Measurements from ENCODE around the gene HOXD4.
A peak's percentile ranks its signal among the peaks of the same experiment; 100 is the strongest.

Gene HOXD4

DNA sequence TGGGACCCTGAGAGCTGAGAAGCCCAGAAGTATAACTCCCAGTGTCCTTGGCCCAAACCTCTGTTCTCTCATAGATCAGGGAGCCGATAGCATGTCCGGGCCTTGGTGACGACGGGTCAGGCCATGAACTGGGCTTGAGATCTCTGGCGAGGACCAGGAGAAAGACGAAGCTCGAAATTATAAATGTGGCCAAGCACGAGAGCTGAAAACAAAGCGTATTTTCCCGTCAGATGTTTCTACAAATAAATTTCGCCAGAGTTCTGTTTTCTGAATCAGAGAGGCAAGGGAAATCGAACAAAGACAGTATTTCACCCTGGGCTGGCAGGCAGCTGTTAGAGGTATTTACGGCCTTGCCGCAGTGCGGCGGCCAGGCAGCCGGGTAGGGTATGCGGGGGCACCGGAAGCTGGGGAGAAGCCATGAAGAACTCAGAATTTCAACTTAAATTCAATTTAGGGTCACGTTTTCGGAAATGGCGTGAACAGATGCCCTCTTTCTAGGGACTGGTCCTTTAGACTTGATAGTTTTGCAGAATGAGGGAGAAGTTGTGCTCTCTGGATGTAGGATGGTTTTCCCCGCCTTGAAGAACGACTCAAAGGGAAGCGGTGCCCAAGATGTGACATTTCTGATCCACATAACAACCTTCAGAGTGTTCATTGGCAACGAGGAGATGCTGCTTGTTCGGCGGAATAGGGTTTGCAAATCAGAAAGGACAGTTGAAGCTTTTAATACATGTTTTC is 12.3 kb upstream of the HOXD4 start:
- peak overlapping the region; percentile 78 for H3K4me3 ChIP-seq (ENCODE audit: low read depth, low read length)
- DNase-seq (ENCODE audit: low read depth, low spot score) = no peak
- ChIA-PET POLR2A (interaction anchor here (0.5 to 2.1 kb wide), 7 partner anchors 8 to 513 kb away, joined by 3 to 16 read pairs (median 4); no protein-coding TSS in a partner anchor), CTCF (interaction anchor here (0.9 to 30.2 kb wide), 26 partner anchors 10 to 1126 kb away, joined by 3 to 1421 read pairs (median 5); partner anchors contain the start of genes HOXD3, HOXD4 and HOXD8)
- TF ChIP-seq, protein P1, sequence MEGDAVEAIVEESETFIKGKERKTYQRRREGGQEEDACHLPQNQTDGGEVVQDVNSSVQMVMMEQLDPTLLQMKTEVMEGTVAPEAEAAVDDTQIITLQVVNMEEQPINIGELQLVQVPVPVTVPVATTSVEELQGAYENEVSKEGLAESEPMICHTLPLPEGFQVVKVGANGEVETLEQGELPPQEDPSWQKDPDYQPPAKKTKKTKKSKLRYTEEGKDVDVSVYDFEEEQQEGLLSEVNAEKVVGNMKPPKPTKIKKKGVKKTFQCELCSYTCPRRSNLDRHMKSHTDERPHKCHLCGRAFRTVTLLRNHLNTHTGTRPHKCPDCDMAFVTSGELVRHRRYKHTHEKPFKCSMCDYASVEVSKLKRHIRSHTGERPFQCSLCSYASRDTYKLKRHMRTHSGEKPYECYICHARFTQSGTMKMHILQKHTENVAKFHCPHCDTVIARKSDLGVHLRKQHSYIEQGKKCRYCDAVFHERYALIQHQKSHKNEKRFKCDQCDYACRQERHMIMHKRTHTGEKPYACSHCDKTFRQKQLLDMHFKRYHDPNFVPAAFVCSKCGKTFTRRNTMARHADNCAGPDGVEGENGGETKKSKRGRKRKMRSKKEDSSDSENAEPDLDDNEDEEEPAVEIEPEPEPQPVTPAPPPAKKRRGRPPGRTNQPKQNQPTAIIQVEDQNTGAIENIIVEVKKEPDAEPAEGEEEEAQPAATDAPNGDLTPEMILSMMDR (IDR thresholded peaks at IDR 0.05; ENCODE audit: insufficient read depth, low read length, missing control alignments) = no peak

- TF ChIP-seq, protein P1 (IDR thresholded peaks at IDR 0.05; ENCODE audit: insufficient read depth, low read length, missing control alignments) = no peak
- H3K4me3 ChIP-seq (ENCODE audit: low read depth, low read length) = peak overlapping the region; percentile 78
- DNase-seq (ENCODE audit: low read depth, low spot score) = no peak
- ChIA-PET POLR2A (interaction anchor here (0.6 to 2.1 kb wide), 6 partner anchors 8 to 589 kb away, joined by 3 to 16 read pairs (median 5); no protein-coding TSS in a partner anchor), CTCF (interaction anchor here (0.7 to 30.2 kb wide), 55 partner anchors 11 to 1125 kb away, joined by 3 to 1421 read pairs (median 5); partner anchors contain the start of genes HOXD3, HOXD4, HOXD8 and MTX2)
Observed at GRCh38 chr2:176139661-176140512, 11.5 kb upstream of the HOXD4 start.

GRCh38 chr2:176140513-176141317 is 10.6 kb upstream of the HOXD4 start:
- CTCF ChIA-PET = interaction anchor here (0.6 to 30.2 kb wide), 62 partner anchors 12 to 1124 kb away, joined by 3 to 1421 read pairs (median 4); partner anchors contain the start of genes HOXD3, HOXD4, HOXD8 and MTX2
- TF ChIP-seq, protein P1 (IDR thresholded peaks at IDR 0.05; ENCODE audit: insufficient read depth, low read length, missing control alignments) = peak; percentile 98
- no peak for DNase-seq (ENCODE audit: low read depth, low spot score)
- peak overlapping the region; percentile 71 for H3K4me3 ChIP-seq (ENCODE audit: low read depth, low read length)
- POLR2A ChIA-PET = interaction anchor here (0.6 to 2.1 kb wide), 6 partner anchors 9 to 589 kb away, joined by 3 to 16 read pairs (median 4); no protein-coding TSS in a partner anchor

DNA sequence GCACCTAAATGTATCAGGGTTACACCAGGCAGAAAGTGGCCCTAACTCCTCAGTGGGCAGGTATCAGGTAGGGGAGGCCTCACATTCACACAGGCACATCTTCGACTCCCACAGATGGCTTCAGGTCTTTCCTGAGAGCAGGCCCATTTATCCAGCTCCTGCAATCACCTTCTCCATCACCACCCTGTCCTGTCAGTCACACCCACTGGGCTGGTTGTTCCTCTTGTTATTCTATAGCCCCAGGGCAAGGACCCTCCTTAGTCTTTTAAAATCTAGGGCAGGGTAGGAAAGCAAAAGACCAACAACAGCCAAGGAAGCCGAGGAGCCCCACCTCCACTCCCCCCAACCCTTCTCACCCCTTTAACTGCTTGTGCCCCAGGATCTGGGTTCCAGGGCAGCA is 9.1 kb upstream of the HOXD4 start:
- ChIA-PET CTCF (interaction anchor here (5.1 to 30.2 kb wide), 6 partner anchors 13 to 501 kb away, joined by 49 to 1421 read pairs (median 157); partner anchors contain the start of genes HOXD3, HOXD4 and HOXD8), POLR2A (no interaction called here)
- no peak for DNase-seq (ENCODE audit: low read depth, low spot score)
- no peak overlapping the region for H3K4me3 ChIP-seq (ENCODE audit: low read depth, low read length)
- TF ChIP-seq, protein P1 (IDR thresholded peaks at IDR 0.05; ENCODE audit: insufficient read depth, low read length, missing control alignments) = no peak

GRCh38 chr2:176145085-176145969 is 6.0 kb upstream of the HOXD4 start:
- TF ChIP-seq, protein P1 (IDR thresholded peaks at IDR 0.05; ENCODE audit: insufficient read depth, low read length, missing control alignments) = no peak
- DNase-seq (ENCODE audit: low read depth, low spot score) = no peak
- ChIA-PET CTCF (interaction anchor here (1.2 to 30.2 kb wide), 7 partner anchors 10 to 497 kb away, joined by 3 to 1421 read pairs (median 20); partner anchors contain the start of genes HOXD3 and HOXD4), POLR2A (interaction anchor here (0.6 kb wide), 1 partner anchor 12 kb away, joined by 3 read pairs; the partner anchor contains the start of gene HOXD3)
- H3K4me3 ChIP-seq (ENCODE audit: low read depth, low read length) = no peak overlapping the region

Data from AG04449 (cell line).